ENCODE data around the gene SHPK.
"Not testable (repeated sequence)": the region's sequence is repeated elsewhere in the genome, so short reads cannot be mapped to it uniquely, and the experiment has no call there.

The SHPK gene

GRCh38 chr17:3585826-3586225, 50.2 kb downstream of the SHPK start:
- FAIRE-seq: no peak

GRCh38 chr17:3583456-3583855, 52.6 kb downstream of the SHPK start:
- FAIRE-seq: no peak

- FAIRE-seq: no peak
Observed at GRCh38 chr17:3582915-3583314, 53.1 kb downstream of the SHPK start.

- not testable (repeated sequence) for FAIRE-seq
Observed at GRCh38 chr17:3578667-3579066, 57.4 kb downstream of the SHPK start.

- FAIRE-seq: no peak
Observed at GRCh38 chr17:3576970-3577369, 59.1 kb downstream of the SHPK start.

GRCh38 chr17:3575511-3575910, 60.5 kb downstream of the SHPK start:
- no peak for FAIRE-seq

GRCh38 chr17:3574231-3574630, 61.8 kb downstream of the SHPK start:
- FAIRE-seq: no peak

GRCh38 chr17:3573246-3574100, 62.6 kb downstream of the SHPK start:
- FAIRE-seq: no peak

- FAIRE-seq: no peak
Observed at GRCh38 chr17:3572231-3572630, 63.8 kb downstream of the SHPK start.

- no peak for FAIRE-seq
Observed at GRCh38 chr17:3571043-3571900, 64.8 kb downstream of the SHPK start.

- FAIRE-seq: no peak
Observed at GRCh38 chr17:3569534-3570137, 66.4 kb downstream of the SHPK start.

GRCh38 chr17:3566551-3566950, 69.5 kb downstream of the SHPK start:
- no peak for FAIRE-seq

GRCh38 chr17:3565143-3565542, 70.9 kb downstream of the SHPK start:
- FAIRE-seq: no peak

- not testable (repeated sequence) for FAIRE-seq
Observed at GRCh38 chr17:3564241-3564640, 71.8 kb downstream of the SHPK start.

- FAIRE-seq: no peak
Observed at GRCh38 chr17:3559270-3559645, 76.8 kb downstream of the SHPK start.

GRCh38 chr17:3558603-3559269, 77.3 kb downstream of the SHPK start:
- no peak for FAIRE-seq
